HepG2 (cell line): ENCODE data around the gene CCNG1. TPM values are rescaled to one million over a fixed set of nuclear protein-coding genes. Genes with fewer than 3 reads are reported as not detected.

Source experiments
- AGO2 ChIP-seq: fragments of 200-400 bp; formaldehyde crosslinking; optimal IDR thresholded peaks from 2 replicates; pipeline ENCODE3; 2017; ENCODE audit warnings: mild to moderate bottlenecking, low read depth, low read length, moderate library complexity
- ARID5B ChIP-seq: IDR thresholded peaks from 2 replicates; pipeline ENCODE4 v1.4.0; 2020; ENCODE audit warnings: mild to moderate bottlenecking, missing genetic modification reagents
- BCL6 ChIP-seq: IDR thresholded peaks from 2 replicates; pipeline ENCODE4 v1.6.1; 2016; ENCODE audit warnings: missing genetic modification reagents, missing compliant biosample characterization
- CSRNP1 ChIP-seq: sonication (generic); formaldehyde crosslinking; IDR thresholded peaks from 2 replicates; pipeline ENCODE4 v1.8.1; 2023; ENCODE audit warnings: mild to moderate bottlenecking, missing genetic modification reagents
- HIC2 ChIP-seq: sonication (generic); formaldehyde crosslinking; IDR thresholded peaks from 2 replicates; pipeline ENCODE4 v1.9.0; 2022; ENCODE audit warnings: low read depth, missing genetic modification reagents
- KDM6A ChIP-seq: IDR thresholded peaks from 2 replicates; pipeline ENCODE4 v1.6.1; 2016; ENCODE audit warnings: low read depth
- POGK ChIP-seq: sonication (generic); formaldehyde crosslinking; conservative IDR thresholded peaks from 2 replicates; pipeline ENCODE4 v1.8.0; 2022; ENCODE audit warnings: mild to moderate bottlenecking, moderate library complexity, missing genetic modification reagents
- RARA ChIP-seq: IDR thresholded peaks from 2 replicates; pipeline ENCODE4 v1.6.1; 2016; ENCODE audit warnings: missing genetic modification reagents, missing compliant biosample characterization
- SP4 ChIP-seq: sonication (generic); formaldehyde crosslinking; IDR thresholded peaks from 2 replicates; pipeline ENCODE4 v1.8.1; 2023; ENCODE audit warnings: mild to moderate bottlenecking, missing genetic modification reagents
- TAF1 ChIP-seq: sonication (generic); formaldehyde crosslinking; IDR thresholded peaks from 2 replicates; pipeline ENCODE4 v1.4.0; 2020; ENCODE audit warnings: missing genetic modification reagents
- ZBTB7A ChIP-seq: sonication (generic); formaldehyde crosslinking; IDR thresholded peaks from 2 replicates; pipeline ENCODE4 v1.8.0; 2022; ENCODE audit warnings: mild to moderate bottlenecking, missing genetic modification reagents
- ZNF383 ChIP-seq: sonication (generic); formaldehyde crosslinking; IDR thresholded peaks from 2 replicates; pipeline ENCODE4 v1.4.0; 2020; ENCODE audit warnings: missing genetic modification reagents, mild to moderate bottlenecking, borderline replicate concordance
- ZNF781 ChIP-seq: sonication (generic); formaldehyde crosslinking; IDR thresholded peaks from 2 replicates; pipeline ENCODE4 v1.5.1; 2020; ENCODE audit warnings: borderline replicate concordance, mild to moderate bottlenecking, missing genetic modification reagents; ENCODE audit errors: not compliant biosample characterization
- polyA plus RNA-seq, 8 experiments: library from polyadenylated mRNA; depleted of rRNA in 3 of 8; stranded (reverse) in 7 of 8; unstranded in 1 of 8; fragments of >200 nt; fragmentation: Illumina TruSeq in 4 of 8; extraction: Trizol in 4 of 8; gene quantifications; 2 replicates each; pipeline versions ENCODE4 v1.2.1 to v1.2.3, GENCODE V29; 2011 to 2016; ENCODE audit warnings: low read depth in 4 of 8, missing spikeins in 1 of 8, mixed read lengths in 1 of 8; ENCODE audit not compliant: insufficient read depth in 1 of 8
- total RNA-seq, 5 experiments: library from RNA; depleted of rRNA; stranded (reverse); fragments of >200 nt; fragmentation: Illumina TruSeq; extraction: Trizol; gene quantifications; 2 replicates each; pipeline ENCODE4 v1.2.3, GENCODE V29; 2016; ENCODE audit warnings: low read depth in 1 of 5
- TF ChIP-seq, protein P1 (sequence below): sonication (generic); formaldehyde crosslinking; IDR thresholded peaks from 2 replicates; pipeline ENCODE4 v1.4.0; 2020; ENCODE audit warnings: missing genetic modification reagents

Gene CCNG1
- total and polyA plus RNA-seq, 2 of the 13 experiments (the other 11 are each of a cell fraction or from before 2014, with no cell fraction given), result 181 to 353 TPM

DNA sequence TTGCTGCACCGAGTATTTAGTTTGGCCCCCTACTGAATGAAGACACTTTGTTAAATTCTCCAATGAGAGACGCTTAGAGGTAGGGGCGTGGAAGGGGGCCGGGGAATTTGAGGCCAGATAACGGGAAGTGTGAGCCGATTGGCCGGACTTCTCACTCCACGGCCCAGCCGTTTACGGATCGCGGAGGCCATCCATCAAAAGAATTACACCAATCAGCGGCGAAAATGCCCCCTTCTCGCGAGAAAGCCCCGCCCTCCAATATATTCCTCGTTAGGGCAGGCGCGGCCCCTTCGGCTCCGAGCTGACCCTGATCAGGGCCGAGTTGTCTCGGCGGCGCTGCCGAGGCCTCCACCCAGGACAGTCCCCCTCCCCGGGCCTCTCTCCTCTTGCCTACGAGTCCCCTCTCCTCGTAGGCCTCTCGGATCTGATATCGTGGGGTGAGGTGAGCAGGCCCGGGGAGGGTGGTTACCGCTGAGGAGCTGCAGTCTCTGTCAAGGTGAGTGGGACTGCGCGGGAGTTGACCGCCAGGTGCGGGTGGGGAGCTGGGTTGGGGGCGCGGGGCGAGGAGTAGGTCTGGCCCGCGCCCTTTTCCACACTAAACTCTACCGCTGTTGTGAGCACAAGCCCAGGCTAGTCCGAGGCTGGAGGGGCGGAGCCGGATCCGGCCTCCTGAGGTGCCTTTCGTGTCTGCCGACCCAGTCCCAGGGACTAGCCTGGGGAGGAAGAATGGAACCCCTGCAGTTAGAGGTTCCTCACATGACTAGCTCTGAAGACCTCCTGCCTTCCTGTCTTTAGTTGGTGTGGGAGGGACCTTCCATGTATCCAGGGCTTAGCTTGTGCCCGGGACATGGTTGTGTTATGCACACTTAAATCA, at the start of gene CCNG1 (continued):
- TF ChIP-seq ARID5B (CRISPR knock-in tag) (peak; percentile 21; the same call in 1 of the 2 replicates), SP4 (CRISPR knock-in tag) (peak; percentile 67; the same call in 1 of the 2 replicates), RARA (CRISPR knock-in tag) (peak; percentile 47; the same call in 1 of the 2 replicates), BCL6 (CRISPR knock-in tag) (peak; percentile 27; the same call in 1 of the 2 replicates), ZNF781 (CRISPR knock-in tag) (peak; percentile 80), HIC2 (CRISPR knock-in tag) (no peak), POGK (CRISPR knock-in tag) (0 out of 2 replicates have a peak, but pooled peaks have one; percentile 36), CSRNP1 (CRISPR knock-in tag) (no peak), AGO2 (peak; percentile 94), ZNF383 (CRISPR knock-in tag) (no peak), KDM6A (CRISPR knock-in tag) (no peak), ZBTB7A (CRISPR knock-in tag) (no peak), TAF1 (peak; percentile 92)
- TF ChIP-seq, protein P1, sequence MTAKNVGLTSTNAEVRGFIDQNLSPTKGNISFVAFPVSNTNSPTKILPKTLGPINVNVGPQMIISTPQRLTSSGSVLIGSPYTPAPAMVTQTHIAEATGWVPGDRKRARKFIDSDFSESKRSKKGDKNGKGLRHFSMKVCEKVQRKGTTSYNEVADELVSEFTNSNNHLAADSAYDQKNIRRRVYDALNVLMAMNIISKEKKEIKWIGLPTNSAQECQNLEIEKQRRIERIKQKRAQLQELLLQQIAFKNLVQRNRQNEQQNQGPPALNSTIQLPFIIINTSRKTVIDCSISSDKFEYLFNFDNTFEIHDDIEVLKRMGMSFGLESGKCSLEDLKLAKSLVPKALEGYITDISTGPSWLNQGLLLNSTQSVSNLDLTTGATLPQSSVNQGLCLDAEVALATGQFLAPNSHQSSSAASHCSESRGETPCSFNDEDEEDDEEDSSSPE (CRISPR knock-in tag), result no peak
